SH-SY5Y (cell line): Measurements from ENCODE around the gene RTN4RL1.

Source experiments
- GATA2 ChIP-seq: IDR thresholded peaks from 2 replicates; pipeline ENCODE4 v1.6.1; 2011; ENCODE audit warnings: mild to moderate bottlenecking, low read depth, low read length
- GATA3 ChIP-seq: IDR thresholded peaks from 2 replicates; pipeline ENCODE4 v1.6.1; 2011; ENCODE audit warnings: low read depth, mild to moderate bottlenecking, low read length, moderate library complexity

DNA sequence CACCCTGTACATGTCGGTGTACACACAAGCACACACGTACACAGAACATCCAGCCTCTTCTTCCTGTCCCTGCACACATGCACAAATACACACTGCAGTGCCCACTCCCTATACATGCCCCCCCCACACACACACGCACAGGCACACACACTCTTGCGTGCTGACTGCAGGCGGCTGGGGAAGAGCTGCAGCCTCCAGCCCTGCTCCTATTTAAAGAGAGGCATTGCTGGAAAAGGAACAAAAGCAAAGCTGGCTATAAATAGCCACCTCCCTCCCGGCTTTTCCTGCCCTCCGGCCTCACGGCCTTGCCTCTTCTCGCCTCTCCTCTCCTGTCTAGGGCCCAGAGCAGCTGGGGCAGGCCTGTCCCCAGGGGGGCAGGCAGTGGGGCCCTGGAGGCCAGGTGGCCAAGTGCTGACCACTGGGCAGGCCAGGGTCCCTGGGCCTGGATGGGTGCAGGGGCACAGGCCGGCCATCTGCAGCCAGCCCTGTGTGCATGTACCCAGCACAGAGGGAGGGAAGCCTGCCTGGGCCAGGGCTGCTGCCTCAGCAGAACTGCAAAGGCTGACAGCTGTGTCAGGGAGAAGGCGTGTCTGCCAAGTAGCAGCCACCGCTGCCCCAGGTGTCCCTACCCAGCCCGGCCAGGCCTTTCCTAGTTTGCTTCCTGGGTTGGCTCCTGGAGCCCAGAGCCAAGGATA, 25.4 kb downstream of the RTN4RL1 start:
- no peak for TF ChIP-seq GATA3
- no peak for TF ChIP-seq GATA2
